Motor neuron (in vitro differentiated cells): ENCODE results near the gene PRKAR1B. TPM values are rescaled to one million over a fixed set of nuclear protein-coding genes. Genes with fewer than 3 reads are reported as not detected.
A peak's percentile ranks its signal among the peaks of the same experiment; 100 is the strongest.

Source experiments
- ATAC-seq, 8 experiments: fragments of 200-7000 bp; cut with Tn5 transposase; replicated peaks in 6 of 8; 2 replicates each; pipeline ENCODE4 v1.8.0; 2021; ENCODE audit warnings: mild to moderate bottlenecking in 8 of 8, moderate library complexity in 8 of 8
- H3K27ac ChIP-seq, 2 donors: fragments of 250-450 bp; sonication (Bioruptor Pico); 2 replicates each; pipeline ENCODE4 v1.9.0; 2021; ENCODE audit warnings: antibody characterized with exemption in 2 of 2, mild to moderate bottlenecking in 2 of 2, moderate library complexity in 1 of 2
- H3K4me1 ChIP-seq, 2 donors: fragments of 250-450 bp; sonication (Bioruptor Pico); replicated peaks in 1 of 2; 2 replicates each; pipeline ENCODE4 v1.6.1; 2021; ENCODE audit warnings: antibody characterized with exemption in 2 of 2, mild to moderate bottlenecking in 2 of 2, moderate library complexity in 1 of 2
- H3K4me3 ChIP-seq, 5 donors: fragments of 250-450 bp; sonication (Bioruptor Pico); 2 replicates each; pipeline ENCODE4 v1.9.0; 2021; ENCODE audit warnings: antibody characterized with exemption in 5 of 5, mild to moderate bottlenecking in 5 of 5, moderate library complexity in 4 of 5
- WGBS, 10 experiments: fragments of 450-650 bp; shearing (Covaris generic); methylation state at CpG; one replicate each; pipeline ENCODE4 v1.0.0; 2022; 5-methylcytosine and 5-hydroxymethylcytosine counted together
- in situ Hi-C, 9 experiments: fragments of 400-800 bp; cut with MboI; loops; one replicate each; pipeline ENCODE4 v1.15.0; 2021; ENCODE audit warnings: low sequenced_read_pairs in 9 of 9, low pct_unique_long_range_greater_than_20kb in 2 of 9; ENCODE audit not compliant: unreplicated experiment in 9 of 9
- total RNA-seq, 8 experiments: library from RNA; unstranded; fragments of 300-600 nt; gene quantifications; 2 replicates each; pipeline versions ENCODE4 v1.2.3 to v1.2.4, GENCODE V29; 2022

PRKAR1B gene
- total RNA-seq, 8 experiments from 2014 or later = 14.3 to 42.2 (median 19.0) TPM

DNA sequence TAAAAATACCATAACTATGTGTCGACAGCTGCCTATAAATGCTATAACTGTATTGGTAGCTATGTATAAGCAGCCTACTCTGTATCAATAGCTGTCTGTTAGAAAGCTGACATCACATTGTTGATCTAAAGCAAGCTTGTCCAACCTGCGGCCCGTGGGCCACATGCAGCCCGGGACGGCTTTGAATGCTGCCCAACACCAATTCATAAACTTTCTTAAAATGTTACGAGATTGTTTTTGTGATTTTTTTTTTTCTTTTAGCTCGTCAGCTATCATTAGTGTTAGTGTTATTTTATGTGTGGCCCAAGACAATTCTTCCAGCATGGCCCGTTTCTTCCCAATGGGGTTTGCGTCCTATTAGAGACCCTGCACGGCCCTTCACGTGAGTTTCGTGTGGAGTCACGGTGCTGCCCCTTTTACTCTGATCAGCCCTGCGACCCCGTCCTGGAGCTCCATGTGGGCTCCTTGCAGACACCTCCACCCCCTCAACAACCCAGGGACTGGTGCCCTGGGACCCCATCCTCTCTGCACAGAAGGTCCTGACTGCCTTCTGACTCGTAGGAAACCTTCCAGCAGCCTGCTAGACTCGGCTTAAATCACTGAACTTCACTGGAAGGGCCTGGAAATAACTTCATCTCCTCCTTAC, 4.5 kb upstream of the PRKAR1B start:
- no peak for ATAC-seq

GRCh38 chr7:730501-731439, 3.7 kb upstream of the PRKAR1B start:
- Histone ChIP-seq H3K4me3 (no peak overlapping the region), H3K4me1 (peaks cover under 1 to 10% of the 10 kb centered on the region in 2 donors), H3K27ac (no peak overlapping the region)
- in situ Hi-C loops = no loop called here
- no peak for ATAC-seq
- WGBS, 10 experiments = 60 to 100% (median 86%) methylated on average over 1 to 12 of the region's 23 CpGs; no CpG with 5 or more reads in 2 of the 10 experiments

More for the DNA sequence above, 4.5 kb upstream of the PRKAR1B start:
- peaks cover 0 to 9% of the 10 kb centered on the region in 2 donors for H3K4me1 ChIP-seq
- no peak overlapping the region for H3K27ac ChIP-seq
- WGBS, 10 experiments = 89 to 100% (median 94%) methylated on average over 2 to 15 of the region's 17 CpGs; no CpG with 5 or more reads in 2 of the 10 experiments
- H3K4me3 ChIP-seq = no peak overlapping the region
- in situ Hi-C loops = no loop called here

GRCh38 chr7:729140-730000, 2.3 kb upstream of the PRKAR1B start:
- no peak overlapping the region for H3K4me3 ChIP-seq
- 80 to 100% (median 91%) methylated on average over 1 to 10 of the region's 29 CpGs; no CpG with 5 or more reads in 1 of the 10 experiments for WGBS, 10 experiments
- ATAC-seq = no peak
- no peak overlapping the region for H3K27ac ChIP-seq
- peaks cover 5 to 14% of the 10 kb centered on the region in 2 donors for H3K4me1 ChIP-seq
- in situ Hi-C loops = no loop called here

DNA sequence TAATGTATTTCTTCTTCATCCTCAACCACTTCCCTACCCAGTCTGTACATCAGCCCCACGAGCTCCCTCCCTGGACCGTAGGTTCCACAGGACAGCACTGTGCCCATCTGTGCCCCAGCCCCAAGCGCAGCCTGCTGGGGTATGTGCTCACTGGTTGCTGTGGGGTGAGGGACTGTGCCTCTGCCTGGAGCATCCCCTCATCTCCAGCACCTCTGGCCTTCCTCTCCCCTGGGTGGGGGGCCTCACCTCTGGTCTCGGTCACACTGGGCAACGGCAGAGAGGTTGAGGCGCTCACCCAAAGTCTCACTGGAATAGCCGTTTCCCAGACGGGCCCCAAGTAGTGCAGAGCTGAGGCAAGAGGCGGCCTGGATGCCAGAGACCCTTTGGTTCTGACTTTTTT, 1.5 kb upstream of the PRKAR1B start:
- Histone ChIP-seq H3K4me3 (no peak overlapping the region), H3K4me1 (peaks cover 5 to 14% of the 10 kb centered on the region in 2 donors)
- in situ Hi-C loops = no loop called here

GRCh38 chr7:727806-728460, 852 bp upstream of the PRKAR1B start:
- no peak for ATAC-seq
- in situ Hi-C loops = no loop called here

More for the DNA sequence above, 1.5 kb upstream of the PRKAR1B start:
- whole genome bisulfite sequencing, 10 experiments = 63 to 100% (median 82%) methylated on average over 1 to 3 of the region's 9 CpGs; no CpG with 5 or more reads in 6 of the 10 experiments
- ATAC-seq = no peak
- H3K27ac ChIP-seq = no peak overlapping the region

DNA sequence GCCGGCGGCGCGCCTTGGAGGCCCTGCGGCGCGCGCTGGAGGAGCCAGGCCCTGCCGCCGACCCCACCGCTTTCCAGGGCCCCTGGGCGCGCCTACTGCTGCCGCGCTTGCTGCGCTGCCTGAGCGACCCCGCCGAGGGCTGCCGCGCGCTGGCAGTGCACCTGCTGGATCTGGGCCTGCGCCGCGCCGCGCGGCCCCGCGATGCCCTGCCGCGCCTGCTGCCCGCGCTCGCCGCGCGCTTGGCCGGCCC, 302 bp downstream of the PRKAR1B start:
- in situ Hi-C loops = no loop called here
- Histone ChIP-seq H3K4me3 (peak overlapping the region; percentile 66 to 100 (median 77)), H3K27ac (peak overlapping the region; percentile 69 to 90), H3K4me1 (peaks cover 5 to 14% of the 10 kb centered on the region in 2 donors)
- ATAC-seq = peak in 6 of 8 experiments; percentile 59 to 70 (median 65)
- 1 to 3% methylated on average over 6 to 15 of the region's 39 CpGs; no CpG with 5 or more reads in 8 of the 10 experiments for WGBS, 10 experiments

More at GRCh38 chr7:727806-728460, 852 bp upstream of the PRKAR1B start:
- WGBS, 10 experiments = 0 to 20% (median 13%) methylated on average over 1 to 13 of the region's 21 CpGs; no CpG with 5 or more reads in 3 of the 10 experiments
- H3K4me1 ChIP-seq = peaks cover 5 to 14% of the 10 kb centered on the region in 2 donors
- H3K27ac ChIP-seq = no peak overlapping the region
- H3K4me3 ChIP-seq = peak overlapping the region; percentile 66 to 100 (median 77)

DNA sequence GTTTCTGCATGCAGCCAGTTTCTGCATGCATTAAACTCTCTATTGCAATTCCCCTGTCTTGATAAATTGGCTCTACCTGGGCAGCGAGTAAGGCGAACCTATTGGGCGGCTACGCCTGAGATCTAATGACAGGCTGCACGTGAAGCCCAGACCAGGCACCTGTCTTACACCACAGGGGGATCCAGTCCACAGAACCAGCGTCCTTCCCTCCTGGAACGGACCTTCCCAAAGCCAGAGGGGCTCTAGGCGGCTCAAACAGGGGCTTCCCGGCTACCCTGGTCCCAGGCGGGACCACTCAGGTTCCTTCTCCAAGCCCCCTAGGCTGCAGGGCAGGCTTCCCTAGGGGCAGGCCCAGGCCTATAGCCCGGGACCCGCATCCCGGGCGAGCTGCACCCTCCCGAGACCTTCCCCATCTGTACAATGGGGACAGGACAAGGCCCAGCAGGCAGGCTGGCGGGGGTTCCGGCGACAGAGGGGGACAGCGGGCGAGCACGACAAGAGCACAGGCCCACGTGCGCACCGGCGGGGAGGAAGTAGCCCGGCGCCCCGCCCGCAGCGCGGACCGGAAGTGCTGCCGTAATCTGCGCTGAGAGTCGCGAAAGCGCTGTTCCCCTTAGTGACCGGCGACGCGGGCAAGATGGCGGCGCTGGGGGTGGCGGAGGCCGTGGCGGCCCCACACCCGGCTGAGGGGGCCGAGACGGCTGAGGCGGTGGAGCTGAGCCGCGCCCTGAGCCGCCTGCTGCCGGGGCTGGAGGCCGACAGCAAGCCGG, 812 bp downstream of the PRKAR1B start, which contains the start of gene DNAAF5:
TSS of gene DNAAF5 (plus strand) at position 616 of the 770 bp plus-strand sequence. CDS start at position 638, 22 bp downstream.
- in situ Hi-C loops = no loop called here
- Histone ChIP-seq H3K4me3 (peak within 1 kb of the TSS; percentile 66 to 100 (median 77)), H3K27ac (peak within 1 kb of the TSS; percentile 69 to 90), H3K4me1 (peaks cover 5 to 14% of the 10 kb centered on the region in 2 donors)
- ATAC-seq = peak; percentile 85 to 94 (median 90)
- WGBS, 10 experiments = 10 to 100% (median 61%) methylated on average over 1 to 3 of the region's 56 CpGs; no CpG with 5 or more reads in 2 of the 10 experiments

- in situ Hi-C loops = no loop called here
- Histone ChIP-seq H3K4me3 (peak overlapping the region in 4 of 5 donors; percentile 67 to 100 (median 81)), H3K27ac (no peak overlapping the region), H3K4me1 (peaks cover 5 to 14% of the 10 kb centered on the region in 2 donors)
- 80 to 100% (median 96%) methylated on average over 1 to 8 of the region's 8 CpGs; no CpG with 5 or more reads in 1 of the 10 experiments for WGBS, 10 experiments
- no peak for ATAC-seq
Measured at GRCh38 chr7:725223-726005, 1.7 kb downstream of the PRKAR1B start.

- no peak overlapping the region for H3K4me3 ChIP-seq
- in situ Hi-C loops = loop anchor here in 1 of 9 experiments (25.0 kb wide), 1 partner anchor 187 kb away; no protein-coding TSS in a partner anchor
- H3K27ac ChIP-seq = no peak overlapping the region
- ATAC-seq = no peak
- 82 to 100% (median 95%) methylated on average over 1 to 5 of the region's 7 CpGs; no CpG with 5 or more reads in 1 of the 10 experiments for WGBS, 10 experiments
- peaks cover 5 to 14% of the 10 kb centered on the region in 2 donors for H3K4me1 ChIP-seq
Measured at GRCh38 chr7:724298-724697, 2.8 kb downstream of the PRKAR1B start.

GRCh38 chr7:723541-723940, 3.5 kb downstream of the PRKAR1B start:
- H3K4me3 ChIP-seq = no peak overlapping the region
- no peak overlapping the region for H3K27ac ChIP-seq
- WGBS, 10 experiments = 83 to 100% (median 100%) methylated on average over 1 to 3 of the region's 9 CpGs; no CpG with 5 or more reads in 5 of the 10 experiments
- no peak for ATAC-seq
- in situ Hi-C loops = loop anchor here in 1 of 9 experiments (25.0 kb wide), 1 partner anchor 186 kb away; no protein-coding TSS in a partner anchor
- peaks cover 5 to 14% of the 10 kb centered on the region in 2 donors for H3K4me1 ChIP-seq
